ENCODE data around the gene TUBB1. TPM values are rescaled to one million over a fixed set of nuclear protein-coding genes. Genes with fewer than 3 reads are reported as not detected.
"Not testable (repeated sequence)": the region's sequence is repeated elsewhere in the genome, so short reads cannot be mapped to it uniquely, and the experiment has no call there.

TUBB1 gene
- not detected in 2 replicates for total RNA-seq (2014; rRNA removed; shearing (Covaris generic))
- polyA plus RNA-seq (2014; cell fraction: nucleus; rRNA removed): not detected in 2 replicates

DNA sequence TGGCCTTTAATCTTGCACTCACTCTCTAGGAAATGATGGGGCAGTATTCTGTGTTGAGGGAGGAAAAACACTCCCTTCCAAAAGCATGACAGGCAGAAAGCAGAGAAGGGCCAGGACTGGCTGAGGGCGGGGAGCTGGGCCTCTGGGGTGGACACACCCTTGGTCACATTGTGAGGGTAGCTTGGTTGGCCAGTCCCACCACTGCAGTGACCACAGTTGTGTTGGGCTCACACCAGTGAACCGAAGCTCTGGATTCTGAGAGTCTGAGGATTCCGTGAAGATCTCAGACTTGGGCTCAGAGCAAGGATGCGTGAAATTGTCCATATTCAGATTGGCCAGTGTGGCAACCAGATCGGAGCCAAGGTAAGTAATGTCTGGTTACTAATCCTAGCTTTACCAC lies at the start of gene TUBB1:
Gene TUBB1 (plus strand): TSS at position 213 of the 400 bp plus-strand sequence. CDS start 94 bp downstream, at position 307.
- DNase-seq (ENCODE audit: extremely low read depth, low read depth): no peak

DNA sequence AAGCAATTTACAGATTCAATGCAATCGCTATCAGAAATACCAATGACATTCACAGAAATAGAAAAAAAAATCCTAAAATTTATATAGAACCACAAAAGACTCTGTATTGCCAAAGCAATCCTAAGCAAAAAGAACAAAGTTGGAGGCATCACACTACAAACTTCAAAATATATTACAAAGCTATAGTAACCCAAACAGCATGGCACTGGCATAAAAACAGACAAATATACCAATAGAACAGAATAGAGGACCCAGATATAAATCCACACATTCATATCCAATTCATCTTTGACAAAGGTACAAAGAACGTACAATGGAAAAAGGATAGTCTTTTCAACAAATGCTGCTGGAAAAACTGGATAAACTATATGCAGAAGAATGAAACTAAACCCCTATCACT lies 49.8 kb upstream of the TUBB1 start:
- no peak for DNase-seq (ENCODE audit: extremely low read depth, low read depth)

- no peak for DNase-seq (ENCODE audit: extremely low read depth, low read depth)
These were observed 49.1 kb upstream of the TUBB1 start for GRCh38 chr20:58970146-58970545.

DNA sequence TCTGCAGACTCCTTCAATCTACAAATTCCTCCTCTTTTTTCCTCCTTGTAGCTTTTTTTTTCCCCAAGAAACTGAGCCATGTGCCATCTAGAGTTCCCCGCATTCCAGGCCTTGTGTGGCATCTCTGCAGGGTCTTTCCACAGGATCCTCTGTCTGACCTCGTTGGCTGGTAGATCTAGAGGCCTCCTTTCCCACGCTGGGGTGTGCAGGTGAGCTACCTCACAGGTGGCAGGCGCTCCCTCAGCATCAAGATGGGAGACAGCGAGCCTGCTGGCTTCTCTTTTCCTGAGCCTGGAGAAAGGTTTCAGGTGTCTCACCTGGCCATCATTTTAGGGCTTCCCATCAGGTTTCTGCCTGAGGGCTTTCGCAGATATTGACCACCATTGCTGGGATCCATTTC lies 47.8 kb upstream of the TUBB1 start:
- DNase-seq (ENCODE audit: extremely low read depth, low read depth): no peak

DNA sequence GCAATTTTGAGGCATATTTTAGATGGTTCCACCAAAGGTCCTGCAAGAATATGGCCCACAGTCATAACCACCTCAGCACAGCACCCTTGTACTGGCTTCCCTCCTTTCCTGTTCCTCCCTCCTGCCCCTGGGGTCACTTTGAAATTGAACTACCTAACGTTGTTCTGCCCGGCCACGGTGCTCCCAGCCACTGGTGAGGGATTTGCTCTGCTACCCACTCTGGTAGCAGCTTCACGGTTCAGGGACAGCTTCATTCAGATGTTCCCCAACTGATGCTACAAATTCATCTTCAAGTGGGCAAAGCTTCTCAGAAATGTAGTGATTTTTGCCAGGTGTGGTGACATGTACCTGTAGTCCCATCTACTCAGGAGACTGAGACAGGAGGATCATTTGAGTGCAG lies 46.0 kb upstream of the TUBB1 start:
- no peak for DNase-seq (ENCODE audit: extremely low read depth, low read depth)

DNA sequence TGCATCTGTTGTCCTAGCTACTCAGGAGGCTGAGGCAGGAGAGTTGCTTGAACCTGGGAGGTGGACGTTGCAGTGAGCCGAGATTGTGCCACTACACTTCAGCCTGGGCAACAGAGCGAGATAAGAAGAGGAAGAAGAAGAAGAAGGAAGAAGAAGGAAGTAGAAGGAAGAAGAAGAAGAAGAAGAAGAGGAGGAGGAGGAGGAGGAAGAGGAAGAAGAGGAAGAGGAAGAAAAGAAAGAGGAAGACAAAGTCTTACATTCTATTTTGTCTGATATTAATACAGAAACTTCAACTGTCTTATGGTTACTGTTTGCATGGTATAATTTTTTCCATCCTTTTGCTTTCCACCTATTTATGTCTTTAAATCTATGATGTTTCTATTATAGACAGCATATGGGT lies 45.4 kb upstream of the TUBB1 start:
- DNase-seq (ENCODE audit: extremely low read depth, low read depth): no peak

DNA sequence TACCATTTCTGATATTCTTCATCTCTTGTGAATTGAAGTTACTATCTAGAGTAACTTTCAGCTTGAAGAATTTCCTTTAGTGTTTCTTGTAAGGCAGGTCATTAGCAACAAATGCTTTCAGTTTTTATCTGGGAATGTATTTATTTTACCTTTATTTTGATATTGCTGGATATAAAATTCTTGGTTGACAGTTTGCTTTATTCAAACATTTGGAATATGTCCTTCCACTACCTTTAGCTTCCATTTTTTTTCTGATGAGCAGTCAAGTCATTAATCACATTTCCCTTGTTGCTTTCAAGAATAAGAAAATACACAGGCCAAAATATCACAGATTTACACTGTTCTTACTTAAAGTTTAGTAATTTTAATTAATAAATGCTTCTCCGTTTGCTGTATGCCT lies 43.9 kb upstream of the TUBB1 start:
- no peak for DNase-seq (ENCODE audit: extremely low read depth, low read depth)

DNA sequence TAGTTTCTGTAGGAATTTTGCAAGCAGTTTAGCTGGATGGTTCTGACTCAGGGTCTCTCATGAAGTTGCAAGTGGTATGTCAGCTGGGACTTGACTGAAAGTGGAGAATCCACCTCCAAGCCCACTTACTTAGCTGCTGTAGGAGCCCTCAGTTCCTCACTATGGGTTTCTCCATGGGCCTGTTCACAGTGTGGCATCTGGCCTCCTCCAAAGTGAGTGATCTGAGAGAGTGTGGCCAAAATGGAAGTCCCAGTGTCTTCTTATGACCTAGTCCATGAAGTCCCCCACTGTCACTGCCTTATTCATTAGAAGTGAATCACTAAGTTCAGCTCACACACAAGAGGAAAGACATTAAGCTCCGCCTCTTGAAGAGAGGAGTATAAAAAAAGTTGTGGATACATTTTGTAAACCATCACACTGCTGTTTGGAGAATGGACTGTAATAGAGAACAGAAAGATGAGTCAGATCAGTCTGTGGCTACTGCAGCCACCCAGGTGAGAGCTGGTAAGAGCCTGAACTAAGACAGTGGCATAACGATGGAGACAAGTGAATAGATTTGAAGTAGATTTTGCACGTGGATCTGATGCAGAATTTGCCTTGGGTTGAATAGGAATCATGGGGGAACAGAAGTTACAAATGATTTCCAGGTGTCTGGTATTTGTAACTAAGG lies 43.0 kb upstream of the TUBB1 start:
- no peak for DNase-seq (ENCODE audit: extremely low read depth, low read depth)

DNA sequence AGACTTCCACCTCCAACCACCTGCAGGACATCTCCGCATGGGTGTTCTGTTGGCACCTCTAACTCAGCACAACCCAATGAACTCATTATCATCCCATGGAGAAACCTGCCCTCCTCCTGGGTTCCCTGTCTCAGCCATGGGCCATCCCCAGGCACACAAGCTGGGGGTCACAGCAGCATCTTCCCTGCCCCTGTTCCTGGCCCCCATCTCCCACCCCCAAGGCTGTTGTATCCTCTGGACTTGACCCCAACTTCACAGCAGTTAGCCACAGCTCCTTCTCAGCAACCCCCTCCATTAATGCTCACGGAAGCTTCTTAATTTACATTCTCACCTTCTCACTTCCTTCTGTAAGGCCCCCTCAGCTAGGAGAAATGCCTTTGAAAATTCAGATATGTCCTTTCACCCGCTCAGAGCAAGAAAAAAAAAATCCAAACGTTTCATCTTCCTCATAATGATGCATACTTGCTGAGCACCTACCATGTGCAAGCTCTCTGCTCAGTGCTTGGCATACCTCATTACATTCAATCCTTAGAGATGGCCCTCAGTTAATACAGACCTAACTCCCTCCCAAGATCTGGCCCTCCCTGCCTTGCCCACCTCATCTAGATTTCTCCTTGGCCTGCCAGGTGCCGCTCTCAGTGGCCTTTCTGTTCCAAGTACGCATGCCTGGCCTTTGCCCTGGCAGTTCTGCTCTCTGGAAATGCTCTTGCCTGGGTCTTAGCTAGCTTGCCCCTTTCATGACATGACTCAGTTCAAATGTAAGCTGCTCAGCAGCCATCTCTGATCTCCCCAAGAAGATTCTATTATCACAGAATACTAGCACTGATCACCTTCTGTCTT lies 40.7 kb upstream of the TUBB1 start:
- no peak for DNase-seq (ENCODE audit: extremely low read depth, low read depth)

- peak; percentile 81 for DNase-seq (ENCODE audit: extremely low read depth, low read depth)
These were observed 38.3 kb upstream of the TUBB1 start, which contains the start of gene NELFCD for GRCh38 chr20:58980711-58981627. NELFCD (plus strand) TSS chr20:58981256; CDS start chr20:58981310, 54 bp downstream.

- DNase-seq (ENCODE audit: extremely low read depth, low read depth): no peak
These were observed 37.4 kb upstream of the TUBB1 start for GRCh38 chr20:58981628-58982364.

DNA sequence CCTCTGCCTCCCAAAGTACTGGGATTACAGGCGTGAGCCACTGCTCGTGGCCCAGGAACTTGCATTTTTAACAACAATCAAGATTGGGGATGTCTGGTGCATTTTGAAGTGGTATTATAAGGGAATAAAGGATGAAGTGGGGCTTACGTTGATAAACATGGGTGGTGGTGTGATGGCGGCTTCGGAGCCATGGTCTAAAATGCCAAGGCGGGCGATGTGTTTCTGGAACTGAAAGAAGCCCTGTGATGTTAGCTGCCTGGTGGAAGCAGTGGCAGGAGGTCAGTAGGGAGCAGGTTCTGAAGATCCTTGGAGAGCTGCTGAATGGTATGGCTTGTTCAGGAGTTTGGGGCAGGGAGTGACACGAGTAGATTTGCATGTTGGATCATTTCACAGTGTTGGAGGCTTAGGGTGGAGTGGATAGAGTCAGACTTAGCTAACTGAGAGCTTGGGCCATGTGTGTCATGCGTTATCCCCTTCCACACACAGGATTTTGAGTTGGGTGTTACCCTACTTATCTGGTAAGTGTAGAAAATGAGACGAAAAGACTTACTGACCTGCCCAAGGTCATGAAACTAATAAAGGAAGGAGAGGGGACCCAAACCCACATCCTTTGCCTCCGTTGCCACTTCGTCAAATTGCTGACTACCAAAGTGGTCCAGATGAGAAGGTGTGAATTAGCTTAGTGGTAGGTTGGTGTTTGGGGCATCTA lies 36.7 kb upstream of the TUBB1 start:
- DNase-seq (ENCODE audit: extremely low read depth, low read depth): no peak

- not testable (repeated sequence) for DNase-seq (ENCODE audit: extremely low read depth, low read depth)
These were observed 36.1 kb upstream of the TUBB1 start for GRCh38 chr20:58983115-58983468.

GRCh38 chr20:58984691-58985090 lies 34.5 kb upstream of the TUBB1 start:
- DNase-seq (ENCODE audit: extremely low read depth, low read depth): no peak

- no peak for DNase-seq (ENCODE audit: extremely low read depth, low read depth)
These were observed 33.6 kb upstream of the TUBB1 start for GRCh38 chr20:58985656-58986055.

GRCh38 chr20:58986286-58986967 lies 32.8 kb upstream of the TUBB1 start:
- DNase-seq (ENCODE audit: extremely low read depth, low read depth): no peak

- no peak for DNase-seq (ENCODE audit: extremely low read depth, low read depth)
These were observed 32.2 kb upstream of the TUBB1 start for GRCh38 chr20:58986968-58987517.

- no peak for DNase-seq (ENCODE audit: extremely low read depth, low read depth)
These were observed 31.3 kb upstream of the TUBB1 start for GRCh38 chr20:58987790-58988564.
